ENCODE measurements around the gene NUAK2.

Gene NUAK2

GRCh38 chr1:205256951-205257625 lies 64.5 kb downstream of the NUAK2 start:
- no peak for DNase-seq (ENCODE audit: low read depth in 2 of 2)

GRCh38 chr1:205255941-205256780 lies 65.4 kb downstream of the NUAK2 start:
- no peak for DNase-seq (ENCODE audit: low read depth in 2 of 2)

Measured in fibroblast of skin of left biceps (primary cell).